ENCODE data around the gene SNX24.

DNA sequence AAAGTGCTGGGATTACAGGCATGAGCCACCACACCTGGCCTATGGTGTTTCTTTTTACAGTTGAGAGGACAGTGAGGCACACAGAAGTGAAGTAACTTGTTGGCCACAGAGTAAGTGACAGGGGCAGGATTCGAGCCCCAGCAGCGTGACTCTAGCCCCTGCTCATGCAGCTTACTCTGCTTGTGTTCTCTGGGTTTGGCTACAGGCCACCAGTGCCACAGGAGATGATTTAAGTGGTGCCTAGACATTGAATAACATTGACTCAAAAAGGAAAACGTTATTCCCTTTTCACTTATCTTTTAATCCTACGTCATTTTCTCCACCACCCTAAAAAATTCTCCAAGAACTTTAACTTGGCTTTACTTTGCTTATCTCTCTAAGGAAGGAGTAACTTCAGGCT lies 61.4 kb downstream of the SNX24 start:
- TF ChIP-seq, protein P1, sequence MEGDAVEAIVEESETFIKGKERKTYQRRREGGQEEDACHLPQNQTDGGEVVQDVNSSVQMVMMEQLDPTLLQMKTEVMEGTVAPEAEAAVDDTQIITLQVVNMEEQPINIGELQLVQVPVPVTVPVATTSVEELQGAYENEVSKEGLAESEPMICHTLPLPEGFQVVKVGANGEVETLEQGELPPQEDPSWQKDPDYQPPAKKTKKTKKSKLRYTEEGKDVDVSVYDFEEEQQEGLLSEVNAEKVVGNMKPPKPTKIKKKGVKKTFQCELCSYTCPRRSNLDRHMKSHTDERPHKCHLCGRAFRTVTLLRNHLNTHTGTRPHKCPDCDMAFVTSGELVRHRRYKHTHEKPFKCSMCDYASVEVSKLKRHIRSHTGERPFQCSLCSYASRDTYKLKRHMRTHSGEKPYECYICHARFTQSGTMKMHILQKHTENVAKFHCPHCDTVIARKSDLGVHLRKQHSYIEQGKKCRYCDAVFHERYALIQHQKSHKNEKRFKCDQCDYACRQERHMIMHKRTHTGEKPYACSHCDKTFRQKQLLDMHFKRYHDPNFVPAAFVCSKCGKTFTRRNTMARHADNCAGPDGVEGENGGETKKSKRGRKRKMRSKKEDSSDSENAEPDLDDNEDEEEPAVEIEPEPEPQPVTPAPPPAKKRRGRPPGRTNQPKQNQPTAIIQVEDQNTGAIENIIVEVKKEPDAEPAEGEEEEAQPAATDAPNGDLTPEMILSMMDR (IDR thresholded peaks at IDR 0.05; ENCODE audit: low read depth, low read length, missing input control) = no peak
- TF ChIP-seq GABPA (IDR thresholded peaks at IDR 0.05 in 1 of 2, conservative IDR thresholded peaks at IDR 0.05 in 1 of 2) (no peak), TAF1 (conservative IDR thresholded peaks at IDR 0.05) (no peak), RAD21 (IDR thresholded peaks at IDR 0.05) (no peak)
